ENCODE data around the gene CCT5.
"Not testable (repeated sequence)": the region's sequence is repeated elsewhere in the genome, so short reads cannot be mapped to it uniquely, and the experiment has no call there.

The CCT5 gene

GRCh38 chr5:10246761-10247160 is 3.3 kb upstream of the CCT5 start:
- no peak for DNase-seq (ENCODE audit: low spot score)

- DNase-seq (ENCODE audit: low spot score), result not testable (repeated sequence)
Measured at GRCh38 chr5:10247217-10247616, 2.9 kb upstream of the CCT5 start.

- no peak for DNase-seq (ENCODE audit: low spot score)
Measured at GRCh38 chr5:10248378-10249260, 1.5 kb upstream of the CCT5 start.

GRCh38 chr5:10250806-10251276 is 761 bp downstream of the CCT5 start:
- peak; percentile 24 for DNase-seq (ENCODE audit: low spot score)

GRCh38 chr5:10251405-10251804 is 1.3 kb downstream of the CCT5 start:
- DNase-seq (ENCODE audit: low spot score), result no peak

- no peak for DNase-seq (ENCODE audit: low spot score)
Measured at GRCh38 chr5:10253390-10253789, 3.3 kb downstream of the CCT5 start.

- DNase-seq (ENCODE audit: low spot score), result no peak
Measured at GRCh38 chr5:10254686-10255085, 4.6 kb downstream of the CCT5 start.

GRCh38 chr5:10257870-10258269 is 7.8 kb downstream of the CCT5 start:
- DNase-seq (ENCODE audit: low spot score), result no peak

- no peak for DNase-seq (ENCODE audit: low spot score)
Measured at GRCh38 chr5:10259899-10260298, 9.8 kb downstream of the CCT5 start.

- DNase-seq (ENCODE audit: low spot score), result no peak
Measured at GRCh38 chr5:10261065-10261464, 11.0 kb downstream of the CCT5 start.

GRCh38 chr5:10262121-10262774 is 12.2 kb downstream of the CCT5 start:
- no peak for DNase-seq (ENCODE audit: low spot score)

GRCh38 chr5:10262995-10263394 is 12.9 kb downstream of the CCT5 start:
- no peak for DNase-seq (ENCODE audit: low spot score)

- no peak for DNase-seq (ENCODE audit: low spot score)
Measured at GRCh38 chr5:10264604-10265003, 14.5 kb downstream of the CCT5 start.

- DNase-seq (ENCODE audit: low spot score), result no peak
Measured at GRCh38 chr5:10265245-10266109, 15.4 kb downstream of the CCT5 start.

GRCh38 chr5:10266137-10266536 is 16.1 kb downstream of the CCT5 start:
- DNase-seq (ENCODE audit: low spot score), result no peak

- no peak for DNase-seq (ENCODE audit: low spot score)
Measured at GRCh38 chr5:10266839-10267238, 16.8 kb downstream of the CCT5 start.

GRCh38 chr5:10268100-10268499 is 18.0 kb downstream of the CCT5 start:
- DNase-seq (ENCODE audit: low spot score), result no peak

GRCh38 chr5:10272053-10272874 is 22.2 kb downstream of the CCT5 start:
- DNase-seq (ENCODE audit: low spot score), result no peak

GRCh38 chr5:10272875-10273209 is 22.8 kb downstream of the CCT5 start:
- DNase-seq (ENCODE audit: low spot score), result not testable (repeated sequence)

GRCh38 chr5:10275460-10275859 is 25.4 kb downstream of the CCT5 start:
- no peak for DNase-seq (ENCODE audit: low spot score)

GRCh38 chr5:10275991-10276390 is 25.9 kb downstream of the CCT5 start:
- no peak for DNase-seq (ENCODE audit: low spot score)

GRCh38 chr5:10276691-10277090 is 26.6 kb downstream of the CCT5 start:
- no peak for DNase-seq (ENCODE audit: low spot score)

All from pons (tissue), 1 donor.